ENCODE results near the gene DONSON. TPM values are rescaled to one million over a fixed set of nuclear protein-coding genes. Genes with fewer than 3 reads are reported as not detected.
A peak's percentile ranks its signal among the peaks of the same experiment; 100 is the strongest.

The DONSON gene
- total and polyA plus RNA-seq, 9 of the 15 experiments (the other 6 are each of a cell fraction or from before 2014, with no cell fraction given): 26.7 to 124 (median 62.6) TPM

DNA sequence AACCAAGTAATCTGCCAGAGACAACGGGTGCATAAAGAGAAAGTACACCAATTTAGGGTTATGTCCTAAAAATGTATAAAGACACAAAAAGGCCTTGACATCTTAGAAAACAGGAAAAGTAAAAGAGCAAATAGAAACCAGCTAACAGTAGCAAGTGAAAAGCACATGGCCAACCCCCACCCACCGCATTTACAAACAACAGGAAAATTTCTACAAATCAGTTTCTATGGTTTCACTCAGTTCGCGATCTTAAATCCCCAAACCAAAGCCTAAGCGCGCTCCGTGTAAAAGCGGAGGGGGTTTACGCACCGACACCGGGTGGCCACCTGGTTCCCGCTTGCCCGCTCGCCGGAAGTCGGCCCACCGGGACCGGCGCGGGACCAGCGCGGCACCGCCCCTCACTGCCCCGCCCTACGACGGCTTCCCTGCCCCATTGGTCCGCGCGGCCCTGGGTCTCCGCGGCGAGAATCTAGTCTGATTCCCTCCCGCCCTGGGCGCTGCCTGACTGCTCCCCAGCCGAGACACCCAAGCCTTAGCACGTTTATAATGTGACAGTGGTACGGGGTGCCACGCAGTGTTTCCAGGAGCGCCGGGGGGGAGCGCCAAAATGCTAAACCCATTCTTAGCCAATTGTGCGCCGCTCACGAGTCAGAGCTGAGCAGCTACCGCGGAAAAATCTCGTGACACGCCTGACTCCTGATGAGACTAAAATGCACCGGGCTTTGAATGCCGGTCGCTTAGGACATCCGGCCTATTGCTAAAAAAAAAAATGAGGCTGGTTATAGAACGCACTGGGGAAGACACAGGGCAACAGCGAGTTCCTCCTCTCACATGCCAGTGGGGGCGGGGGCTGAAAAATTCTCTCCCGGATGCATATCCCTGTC is 46.5 kb downstream of the DONSON start, which contains the start of gene GART (continued):
- TF ChIP-seq, protein P1, sequence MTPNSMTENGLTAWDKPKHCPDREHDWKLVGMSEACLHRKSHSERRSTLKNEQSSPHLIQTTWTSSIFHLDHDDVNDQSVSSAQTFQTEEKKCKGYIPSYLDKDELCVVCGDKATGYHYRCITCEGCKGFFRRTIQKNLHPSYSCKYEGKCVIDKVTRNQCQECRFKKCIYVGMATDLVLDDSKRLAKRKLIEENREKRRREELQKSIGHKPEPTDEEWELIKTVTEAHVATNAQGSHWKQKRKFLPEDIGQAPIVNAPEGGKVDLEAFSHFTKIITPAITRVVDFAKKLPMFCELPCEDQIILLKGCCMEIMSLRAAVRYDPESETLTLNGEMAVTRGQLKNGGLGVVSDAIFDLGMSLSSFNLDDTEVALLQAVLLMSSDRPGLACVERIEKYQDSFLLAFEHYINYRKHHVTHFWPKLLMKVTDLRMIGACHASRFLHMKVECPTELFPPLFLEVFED (CRISPR knock-in tag; conservative IDR thresholded peaks at IDR 0.05): no peak; the same call in 1 of the 2 replicates
- TF ChIP-seq, protein P2, sequence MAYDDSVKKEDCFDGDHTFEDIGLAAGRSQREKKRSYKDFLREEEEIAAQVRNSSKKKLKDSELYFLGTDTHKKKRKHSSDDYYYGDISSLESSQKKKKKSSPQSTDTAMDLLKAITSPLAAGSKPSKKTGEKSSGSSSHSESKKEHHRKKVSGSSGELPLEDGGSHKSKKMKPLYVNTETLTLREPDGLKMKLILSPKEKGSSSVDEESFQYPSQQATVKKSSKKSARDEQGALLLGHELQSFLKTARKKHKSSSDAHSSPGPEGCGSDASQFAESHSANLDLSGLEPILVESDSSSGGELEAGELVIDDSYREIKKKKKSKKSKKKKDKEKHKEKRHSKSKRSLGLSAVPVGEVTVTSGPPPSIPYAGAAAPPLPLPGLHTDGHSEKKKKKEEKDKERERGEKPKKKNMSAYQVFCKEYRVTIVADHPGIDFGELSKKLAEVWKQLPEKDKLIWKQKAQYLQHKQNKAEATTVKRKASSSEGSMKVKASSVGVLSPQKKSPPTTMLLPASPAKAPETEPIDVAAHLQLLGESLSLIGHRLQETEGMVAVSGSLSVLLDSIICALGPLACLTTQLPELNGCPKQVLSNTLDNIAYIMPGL (CRISPR knock-in tag; IDR thresholded peaks at IDR 0.05): no peak; the same call in 1 of the 2 replicates
- no peak for TF ChIP-seq TCF7 (IDR thresholded peaks at IDR 0.05; ENCODE audit: borderline replicate concordance)
- TF ChIP-seq, protein P3, sequence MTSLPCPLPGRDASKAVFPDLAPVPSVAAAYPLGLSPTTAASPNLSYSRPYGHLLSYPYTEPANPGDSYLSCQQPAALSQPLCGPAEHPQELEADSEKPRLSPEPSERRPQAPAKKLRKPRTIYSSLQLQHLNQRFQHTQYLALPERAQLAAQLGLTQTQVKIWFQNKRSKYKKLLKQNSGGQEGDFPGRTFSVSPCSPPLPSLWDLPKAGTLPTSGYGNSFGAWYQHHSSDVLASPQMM (CRISPR knock-in tag; IDR thresholded peaks at IDR 0.05): no peak
- TF ChIP-seq KAT2B (IDR thresholded peaks at IDR 0.05; ENCODE audit: low read depth, low read length): no peak
- TF ChIP-seq ZNF165 (CRISPR knock-in tag; IDR thresholded peaks at IDR 0.05; ENCODE audit: borderline replicate concordance): no peak
- TF ChIP-seq TAL1 (IDR thresholded peaks at IDR 0.05): no peak
- no peak for TF ChIP-seq LEF1 (IDR thresholded peaks at IDR 0.05)
- 0 out of 2 replicates have a peak, but pooled peaks have one; percentile 24 for TF ChIP-seq NR2C1 (IDR thresholded peaks at IDR 0.05)
- TF ChIP-seq NR2C1 (tag; IDR thresholded peaks at IDR 0.05): 0 out of 2 replicates have a peak, but pooled peaks have one; percentile 28
- no peak for TF ChIP-seq ERF (CRISPR knock-in tag; IDR thresholded peaks at IDR 0.05)
- no peak for TF ChIP-seq ATF1 (CRISPR knock-in tag; IDR thresholded peaks at IDR 0.05)
- no peak for TF ChIP-seq ATF1 (tag; IDR thresholded peaks at IDR 0.05)
- TF ChIP-seq, protein P4, sequence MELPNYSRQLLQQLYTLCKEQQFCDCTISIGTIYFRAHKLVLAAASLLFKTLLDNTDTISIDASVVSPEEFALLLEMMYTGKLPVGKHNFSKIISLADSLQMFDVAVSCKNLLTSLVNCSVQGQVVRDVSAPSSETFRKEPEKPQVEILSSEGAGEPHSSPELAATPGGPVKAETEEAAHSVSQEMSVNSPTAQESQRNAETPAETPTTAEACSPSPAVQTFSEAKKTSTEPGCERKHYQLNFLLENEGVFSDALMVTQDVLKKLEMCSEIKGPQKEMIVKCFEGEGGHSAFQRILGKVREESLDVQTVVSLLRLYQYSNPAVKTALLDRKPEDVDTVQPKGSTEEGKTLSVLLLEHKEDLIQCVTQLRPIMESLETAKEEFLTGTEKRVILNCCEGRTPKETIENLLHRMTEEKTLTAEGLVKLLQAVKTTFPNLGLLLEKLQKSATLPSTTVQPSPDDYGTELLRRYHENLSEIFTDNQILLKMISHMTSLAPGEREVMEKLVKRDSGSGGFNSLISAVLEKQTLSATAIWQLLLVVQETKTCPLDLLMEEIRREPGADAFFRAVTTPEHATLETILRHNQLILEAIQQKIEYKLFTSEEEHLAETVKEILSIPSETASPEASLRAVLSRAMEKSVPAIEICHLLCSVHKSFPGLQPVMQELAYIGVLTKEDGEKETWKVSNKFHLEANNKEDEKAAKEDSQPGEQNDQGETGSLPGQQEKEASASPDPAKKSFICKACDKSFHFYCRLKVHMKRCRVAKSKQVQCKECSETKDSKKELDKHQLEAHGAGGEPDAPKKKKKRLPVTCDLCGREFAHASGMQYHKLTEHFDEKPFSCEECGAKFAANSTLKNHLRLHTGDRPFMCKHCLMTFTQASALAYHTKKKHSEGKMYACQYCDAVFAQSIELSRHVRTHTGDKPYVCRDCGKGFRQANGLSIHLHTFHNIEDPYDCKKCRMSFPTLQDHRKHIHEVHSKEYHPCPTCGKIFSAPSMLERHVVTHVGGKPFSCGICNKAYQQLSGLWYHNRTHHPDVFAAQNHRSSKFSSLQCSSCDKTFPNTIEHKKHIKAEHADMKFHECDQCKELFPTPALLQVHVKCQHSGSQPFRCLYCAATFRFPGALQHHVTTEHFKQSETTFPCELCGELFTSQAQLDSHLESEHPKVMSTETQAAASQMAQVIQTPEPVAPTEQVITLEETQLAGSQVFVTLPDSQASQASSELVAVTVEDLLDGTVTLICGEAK (IDR thresholded peaks at IDR 0.05): peak; percentile 85
- TF ChIP-seq, protein P4 (CRISPR knock-in tag; IDR thresholded peaks at IDR 0.05): no peak
- TF ChIP-seq HSF4 (CRISPR knock-in tag; IDR thresholded peaks at IDR 0.05; ENCODE audit: borderline replicate concordance): no peak
